DMS79 (cell line): Measurements from ENCODE around the gene RASGRP1.

Experiments
- DNase-seq: peaks from one replicate; lab custom pipeline; 2025; lab: John Stamatoyannopoulos, UW

RASGRP1 gene

GRCh38 chr15:38535491-38536200 lies 29.0 kb downstream of the RASGRP1 start:
- DNase-seq: no peak

GRCh38 chr15:38534691-38535090 lies 29.9 kb downstream of the RASGRP1 start:
- DNase-seq: no peak

- DNase-seq: no peak
These were observed 30.7 kb downstream of the RASGRP1 start for GRCh38 chr15:38533926-38534325.

- no peak for DNase-seq
These were observed 31.1 kb downstream of the RASGRP1 start for GRCh38 chr15:38533416-38533915.

- no peak for DNase-seq
These were observed 31.9 kb downstream of the RASGRP1 start for GRCh38 chr15:38532728-38533127.

GRCh38 chr15:38531509-38531908 lies 33.1 kb downstream of the RASGRP1 start:
- DNase-seq: no peak

GRCh38 chr15:38530113-38530512 lies 34.5 kb downstream of the RASGRP1 start:
- no peak for DNase-seq

- no peak for DNase-seq
These were observed 36.3 kb downstream of the RASGRP1 start for GRCh38 chr15:38528294-38528693.

GRCh38 chr15:38526158-38526557 lies 38.5 kb downstream of the RASGRP1 start:
- DNase-seq: no peak

- no peak for DNase-seq
These were observed 39.1 kb downstream of the RASGRP1 start for GRCh38 chr15:38525489-38525888.

- DNase-seq: no peak
These were observed 40.5 kb downstream of the RASGRP1 start for GRCh38 chr15:38524156-38524555.

- no peak for DNase-seq
These were observed 41.7 kb downstream of the RASGRP1 start for GRCh38 chr15:38522922-38523321.

- DNase-seq: no peak
These were observed 43.3 kb downstream of the RASGRP1 start for GRCh38 chr15:38521316-38521715.

- no peak for DNase-seq
These were observed 44.6 kb downstream of the RASGRP1 start for GRCh38 chr15:38520035-38520434.

GRCh38 chr15:38518084-38518483 lies 46.5 kb downstream of the RASGRP1 start:
- DNase-seq: no peak

GRCh38 chr15:38517312-38517975 lies 47.2 kb downstream of the RASGRP1 start:
- DNase-seq: no peak

- no peak for DNase-seq
These were observed 48.0 kb downstream of the RASGRP1 start for GRCh38 chr15:38516626-38517025.

- no peak for DNase-seq
These were observed 50.0 kb downstream of the RASGRP1 start for GRCh38 chr15:38514601-38515000.

GRCh38 chr15:38512901-38513300 lies 51.7 kb downstream of the RASGRP1 start:
- DNase-seq: no peak

GRCh38 chr15:38509152-38509551 lies 55.5 kb downstream of the RASGRP1 start:
- no peak for DNase-seq

GRCh38 chr15:38508647-38509046 lies 56.0 kb downstream of the RASGRP1 start:
- DNase-seq: no peak

GRCh38 chr15:38507570-38507969 lies 57.0 kb downstream of the RASGRP1 start:
- no peak for DNase-seq

GRCh38 chr15:38506997-38507396 lies 57.6 kb downstream of the RASGRP1 start:
- no peak for DNase-seq
